Endodermal cell (in vitro differentiated cells): ENCODE data around the gene SH3D19. TPM values are rescaled to one million over a fixed set of nuclear protein-coding genes. Genes with fewer than 3 reads are reported as not detected.
A peak's percentile ranks its signal among the peaks of the same experiment; 100 is the strongest.

Source experiments
- DNase-seq: peaks from one replicate; pipeline ENCODE4 v3.0.0-alpha.2; 2017
- H3K27ac ChIP-seq: 2 replicates; pipeline ENCODE4 v1.5.1; 2013; ENCODE audit warnings: mild to moderate bottlenecking, low read depth, low read length, moderate library complexity
- H3K27me3 ChIP-seq: 2 replicates; pipeline ENCODE4 v1.6.1; 2013; ENCODE audit warnings: mild to moderate bottlenecking, low read length, moderate library complexity; ENCODE audit not compliant: insufficient read depth, control insufficient read depth, poor library complexity, severe bottlenecking
- H3K36me3 ChIP-seq: 2 replicates; pipeline ENCODE4 v1.7.0; 2013; ENCODE audit warnings: mild to moderate bottlenecking, low read length, moderate library complexity; ENCODE audit not compliant: control insufficient read depth, insufficient read depth
- H3K4me1 ChIP-seq: one replicate; pipeline ENCODE4 v1.7.0; 2013; ENCODE audit warnings: low read length; ENCODE audit not compliant: control insufficient read depth, insufficient read depth
- H3K4me3 ChIP-seq: 2 replicates; pipeline ENCODE4 v1.5.1; 2013; ENCODE audit warnings: mild to moderate bottlenecking, low read length, moderate library complexity
- H3K9ac ChIP-seq: 2 replicates; pipeline ENCODE4 v1.6.1; 2013; ENCODE audit warnings: mild to moderate bottlenecking, low read length, moderate library complexity; ENCODE audit not compliant: poor library complexity, severe bottlenecking; ENCODE audit errors: extremely low read depth
- H3K9me3 ChIP-seq: 2 replicates; pipeline ENCODE4 v1.6.1; 2013; ENCODE audit warnings: mild to moderate bottlenecking, low read length, moderate library complexity; ENCODE audit not compliant: control insufficient read depth
- H3K27ac Mint-ChIP-seq: 2 replicates; pipeline ENCODE4 v1.8.0; 2020; ENCODE audit warnings: mixed read lengths
- H3K27me3 Mint-ChIP-seq: 2 replicates; pipeline ENCODE4 v1.8.0; 2021; ENCODE audit warnings: mild to moderate bottlenecking, mixed read lengths; ENCODE audit not compliant: insufficient read depth
- H3K36me3 Mint-ChIP-seq: 2 replicates; pipeline ENCODE4 v1.8.0; 2020; ENCODE audit warnings: low read depth, mixed read lengths
- H3K4me1 Mint-ChIP-seq: 2 replicates; pipeline ENCODE4 v1.8.0; 2020; ENCODE audit warnings: mixed read lengths
- H3K4me3 Mint-ChIP-seq: 2 replicates; pipeline ENCODE4 v1.8.0; 2020; ENCODE audit warnings: mild to moderate bottlenecking, moderate library complexity, mixed read lengths
- H3K9me3 Mint-ChIP-seq: 2 replicates; pipeline ENCODE4 v1.8.0; 2020; ENCODE audit warnings: mild to moderate bottlenecking, mixed read lengths
- WGBS, 2 experiments: methylation state at CpG; one replicate each; pipeline versions ENCODE4 v1.1.5 to v1.1.7; 2013; ENCODE audit warnings: missing lambda C conversion rate in 2 of 2, mixed read lengths in 1 of 2; ENCODE audit not compliant: insufficient coverage in 1 of 2, insufficient read length in 1 of 2; 5-methylcytosine and 5-hydroxymethylcytosine counted together
- total RNA-seq, 2 donors: library from RNA; stranded (reverse); fragmentation: NEBNext Ultra II Directional in 1 of 2; extraction: Animal tissue kit (Norgen Biotek cat#: 25700) in 1 of 2; gene quantifications; 2 replicates in 1 of 2; 3 replicates in 1 of 2; pipeline ENCODE4 v1.2.1, GENCODE V29; 2021
- TF ChIP-seq, protein P1 (sequence below): fragments of 200-600 bp; sonication (generic); conservative IDR thresholded peaks from 2 replicates; pipeline ENCODE4 v1.5.0; 2021; ENCODE audit warnings: antibody characterized with exemption, mild to moderate bottlenecking

The SH3D19 gene
- total RNA-seq, 2 donors from 2014 or later = 48.8 to 55.6 TPM

DNA sequence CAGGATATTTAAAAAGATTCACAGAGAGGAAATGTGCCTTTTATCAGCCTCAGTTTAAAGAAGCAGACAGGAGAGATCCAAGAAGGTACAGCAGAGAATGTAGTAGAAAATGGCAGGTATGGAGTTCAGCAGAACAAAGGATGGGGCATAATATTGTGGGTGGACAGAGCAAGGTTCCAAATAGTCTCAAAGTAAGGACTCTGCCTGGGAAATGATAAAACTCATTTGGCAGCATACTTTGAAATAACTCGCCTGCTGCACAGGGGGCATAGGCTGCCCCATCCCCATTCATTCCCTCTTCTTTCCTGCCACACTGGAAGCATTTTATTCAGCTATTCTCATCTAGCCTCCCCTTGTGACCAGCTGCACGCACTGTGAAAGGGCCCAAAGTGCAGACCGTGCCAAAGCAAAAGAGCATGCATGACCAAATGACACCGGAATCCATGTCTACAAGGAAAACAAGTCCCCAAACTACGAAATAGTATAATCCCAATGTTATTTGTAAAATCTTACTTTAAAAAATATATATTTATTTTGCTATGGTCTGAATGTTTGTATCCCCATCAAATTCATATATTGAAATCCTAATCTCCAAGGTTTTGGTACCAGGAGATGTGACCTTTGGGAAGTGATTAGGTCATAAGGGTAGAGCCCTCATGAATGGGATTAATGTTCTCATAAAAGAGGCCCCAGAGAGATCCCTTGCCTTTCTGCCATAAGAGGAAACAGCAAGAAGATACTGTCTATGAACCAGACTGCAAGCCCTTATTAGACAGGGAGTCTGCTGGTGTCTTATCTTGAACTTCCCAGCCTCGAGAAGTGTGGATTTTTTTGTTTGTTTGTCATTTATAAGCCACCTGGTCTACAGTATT, 125.8 kb downstream of the SH3D19 start:
- Histone ChIP-seq H3K4me1 (no peaks in the 10 kb centered on the region), H3K36me3 (no peaks in the 10 kb centered on the region), H3K4me3 (no peak overlapping the region), H3K27ac (no peak overlapping the region), H3K27me3 (no peaks in the 10 kb centered on the region), H3K9me3 (no peaks in the 10 kb centered on the region), H3K9ac (no peak overlapping the region)
- Mint-ChIP-seq H3K4me1 (no peaks in the 10 kb centered on the region), H3K27me3 (no peaks in the 10 kb centered on the region), H3K27ac (peak overlapping the region; percentile 0), H3K36me3 (no peaks in the 10 kb centered on the region), H3K4me3 (no peak overlapping the region), H3K9me3 (no peaks in the 10 kb centered on the region)
- WGBS, 2 experiments = 90 to 100% methylated on average over 1 to 5 of the region's 6 CpGs
- DNase-seq = no peak
- TF ChIP-seq, protein P1, sequence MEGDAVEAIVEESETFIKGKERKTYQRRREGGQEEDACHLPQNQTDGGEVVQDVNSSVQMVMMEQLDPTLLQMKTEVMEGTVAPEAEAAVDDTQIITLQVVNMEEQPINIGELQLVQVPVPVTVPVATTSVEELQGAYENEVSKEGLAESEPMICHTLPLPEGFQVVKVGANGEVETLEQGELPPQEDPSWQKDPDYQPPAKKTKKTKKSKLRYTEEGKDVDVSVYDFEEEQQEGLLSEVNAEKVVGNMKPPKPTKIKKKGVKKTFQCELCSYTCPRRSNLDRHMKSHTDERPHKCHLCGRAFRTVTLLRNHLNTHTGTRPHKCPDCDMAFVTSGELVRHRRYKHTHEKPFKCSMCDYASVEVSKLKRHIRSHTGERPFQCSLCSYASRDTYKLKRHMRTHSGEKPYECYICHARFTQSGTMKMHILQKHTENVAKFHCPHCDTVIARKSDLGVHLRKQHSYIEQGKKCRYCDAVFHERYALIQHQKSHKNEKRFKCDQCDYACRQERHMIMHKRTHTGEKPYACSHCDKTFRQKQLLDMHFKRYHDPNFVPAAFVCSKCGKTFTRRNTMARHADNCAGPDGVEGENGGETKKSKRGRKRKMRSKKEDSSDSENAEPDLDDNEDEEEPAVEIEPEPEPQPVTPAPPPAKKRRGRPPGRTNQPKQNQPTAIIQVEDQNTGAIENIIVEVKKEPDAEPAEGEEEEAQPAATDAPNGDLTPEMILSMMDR = no peak

DNA sequence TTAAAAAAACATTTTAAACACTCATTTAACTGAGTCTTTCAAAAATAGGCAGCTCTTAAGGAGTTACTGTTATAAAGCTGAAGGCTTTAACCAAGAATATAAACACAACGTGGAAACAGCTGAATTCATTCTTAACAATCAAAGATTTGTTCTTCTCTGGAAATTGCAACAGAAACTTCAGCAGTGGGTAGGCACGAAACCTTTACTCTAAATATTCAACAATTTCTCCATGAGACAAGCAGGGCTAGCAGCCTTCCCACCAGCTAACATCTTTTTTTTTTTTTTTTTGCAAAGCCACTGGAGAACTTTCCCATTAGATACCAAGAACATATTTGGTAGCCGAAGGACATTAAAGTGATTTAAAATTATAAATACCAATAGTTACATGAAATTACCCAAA, 126.7 kb downstream of the SH3D19 start:
- Mint-ChIP-seq H3K27ac (no peak overlapping the region), H3K4me1 (no peaks in the 10 kb centered on the region), H3K4me3 (no peak overlapping the region), H3K27me3 (no peaks in the 10 kb centered on the region), H3K9me3 (no peaks in the 10 kb centered on the region), H3K36me3 (no peaks in the 10 kb centered on the region)
- Histone ChIP-seq H3K9me3 (no peaks in the 10 kb centered on the region), H3K4me3 (no peak overlapping the region), H3K36me3 (no peaks in the 10 kb centered on the region), H3K4me1 (no peaks in the 10 kb centered on the region), H3K9ac (no peak overlapping the region), H3K27ac (no peak overlapping the region), H3K27me3 (no peaks in the 10 kb centered on the region)
- no peak for DNase-seq
- TF ChIP-seq, protein P1 = no peak
- WGBS, 2 experiments = 90 to 100% methylated on average over 1 to 2 of the region's 3 CpGs

DNA sequence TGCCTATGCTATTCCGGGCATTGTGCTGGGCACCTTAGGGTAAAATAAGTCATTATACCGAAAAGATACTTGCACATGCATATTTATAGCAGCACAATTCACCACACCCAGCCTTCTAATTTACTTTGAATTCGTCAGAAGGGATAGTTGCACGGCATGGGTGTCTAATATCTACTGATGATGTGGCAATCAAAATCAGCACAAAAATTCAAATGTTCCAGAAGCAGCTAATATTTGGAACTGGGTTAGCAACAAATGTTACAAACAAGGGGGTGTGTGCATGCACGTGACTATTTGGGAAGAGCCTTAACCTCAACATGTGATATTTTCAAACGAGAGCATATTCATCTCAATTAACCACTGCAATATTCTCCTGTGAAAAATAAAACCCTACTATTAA, 128.2 kb downstream of the SH3D19 start:
- Mint-ChIP-seq H3K9me3 (peaks cover 4% of the 10 kb centered on the region), H3K4me3 (no peak overlapping the region), H3K27me3 (no peaks in the 10 kb centered on the region), H3K36me3 (peaks cover 4% of the 10 kb centered on the region), H3K27ac (no peak overlapping the region), H3K4me1 (no peaks in the 10 kb centered on the region)
- Histone ChIP-seq H3K4me3 (no peak overlapping the region), H3K27ac (no peak overlapping the region), H3K9me3 (no peaks in the 10 kb centered on the region), H3K4me1 (no peaks in the 10 kb centered on the region), H3K9ac (no peak overlapping the region), H3K36me3 (no peaks in the 10 kb centered on the region), H3K27me3 (no peaks in the 10 kb centered on the region)
- no peak for DNase-seq
- TF ChIP-seq, protein P1 = no peak
- WGBS, 2 experiments = 91 to 96% methylated on average over 6 of the region's 6 CpGs
